Skeletal muscle cell (primary cell): ENCODE data around the gene FOLR1.
"Not testable (repeated sequence)": the region's sequence is repeated elsewhere in the genome, so short reads cannot be mapped to it uniquely, and the experiment has no call there.

Experiments
- DNase-seq: peaks from one replicate; pipeline ENCODE4 v3.0.0-alpha.2; 2010; ENCODE audit warnings: low read depth
- H3K4me3 ChIP-seq: 2 replicates; pipeline ENCODE4 v1.5.1; 2011; ENCODE audit warnings: low read depth, mild to moderate bottlenecking, control low read depth, low read length, moderate library complexity

FOLR1 gene

GRCh38 chr11:72179804-72180396 lies 12.0 kb upstream of the FOLR1 start:
- DNase-seq, result no peak
- no peak overlapping the region for H3K4me3 ChIP-seq

GRCh38 chr11:72180892-72181552 lies 10.9 kb upstream of the FOLR1 start:
- not testable (repeated sequence) for DNase-seq, H3K4me3 ChIP-seq

- not testable (repeated sequence) for DNase-seq
Observed at GRCh38 chr11:72181553-72181958, 10.4 kb upstream of the FOLR1 start.

GRCh38 chr11:72188267-72188666 lies 3.7 kb upstream of the FOLR1 start:
- H3K4me3 ChIP-seq, result no peak overlapping the region
- DNase-seq, result no peak

More at GRCh38 chr11:72181553-72181958, 10.4 kb upstream of the FOLR1 start:
- not testable (repeated sequence) for H3K4me3 ChIP-seq

- no peak overlapping the region for H3K4me3 ChIP-seq
Observed at GRCh38 chr11:72189455-72190250, 2.3 kb upstream of the FOLR1 start.

GRCh38 chr11:72190631-72191071 lies 1.3 kb upstream of the FOLR1 start:
- no peak overlapping the region for H3K4me3 ChIP-seq
- DNase-seq, result no peak

More at GRCh38 chr11:72189455-72190250, 2.3 kb upstream of the FOLR1 start:
- no peak for DNase-seq

- DNase-seq, result no peak
- no peak overlapping the region for H3K4me3 ChIP-seq
Observed at GRCh38 chr11:72195518-72196270, 3.8 kb downstream of the FOLR1 start.

GRCh38 chr11:72201445-72201844 lies 9.5 kb downstream of the FOLR1 start:
- DNase-seq, H3K4me3 ChIP-seq: not testable (repeated sequence)

- no peak overlapping the region for H3K4me3 ChIP-seq
- DNase-seq, result no peak
Observed at GRCh38 chr11:72202571-72202970, 10.6 kb downstream of the FOLR1 start.

- no peak for DNase-seq
- H3K4me3 ChIP-seq, result no peak overlapping the region
Observed at GRCh38 chr11:72203163-72203562, 11.2 kb downstream of the FOLR1 start.

- DNase-seq, result no peak
Observed at GRCh38 chr11:72204886-72205285, 12.9 kb downstream of the FOLR1 start.

GRCh38 chr11:72206794-72207193 lies 14.9 kb downstream of the FOLR1 start:
- H3K4me3 ChIP-seq, DNase-seq: not testable (repeated sequence)

More at GRCh38 chr11:72204886-72205285, 12.9 kb downstream of the FOLR1 start:
- H3K4me3 ChIP-seq, result no peak overlapping the region

- no peak for DNase-seq
- no peak overlapping the region for H3K4me3 ChIP-seq
Observed at GRCh38 chr11:72208281-72208680, 16.3 kb downstream of the FOLR1 start.

- no peak overlapping the region for H3K4me3 ChIP-seq
- no peak for DNase-seq
Observed at GRCh38 chr11:72209101-72209500, 17.2 kb downstream of the FOLR1 start.

GRCh38 chr11:72216638-72217037 lies 24.7 kb downstream of the FOLR1 start, which contains the start of gene FOLR2:
Gene FOLR2, plus strand, starts transcription at chr11:72216794. Its CDS starts 1,791 bp downstream, at chr11:72218585.
- no peak for DNase-seq
- H3K4me3 ChIP-seq, result no peak within 1 kb of the TSS

- DNase-seq, result no peak
- H3K4me3 ChIP-seq, result no peak overlapping the region
Observed at GRCh38 chr11:72217841-72218240, 25.9 kb downstream of the FOLR1 start.

- no peak for DNase-seq
- H3K4me3 ChIP-seq, result no peak overlapping the region
Observed at GRCh38 chr11:72218251-72218745, 26.4 kb downstream of the FOLR1 start.

GRCh38 chr11:72220696-72221363 lies 28.9 kb downstream of the FOLR1 start:
- DNase-seq, result no peak
- H3K4me3 ChIP-seq, result no peak overlapping the region
